Glomerular endothelial cell (primary cell): ENCODE measurements around the gene ZNF497. TPM values are rescaled to one million over a fixed set of nuclear protein-coding genes. Genes with fewer than 3 reads are reported as not detected.
A peak's percentile ranks its signal among the peaks of the same experiment; 100 is the strongest.
"Not testable (repeated sequence)": the region's sequence is repeated elsewhere in the genome, so short reads cannot be mapped to it uniquely, and the experiment has no call there.

Experiments
- DNase-seq: peaks from one replicate; pipeline ENCODE4 v3.0.0-alpha.2; 2011; ENCODE audit warnings: low read depth, low spot score; ENCODE audit errors: extremely low read depth
- total RNA-seq: library from RNA; depleted of rRNA; stranded (reverse); fragments of >200 nt; gene quantifications from 2 replicates; pipeline ENCODE4 v1.2.3, GENCODE V29; 2015

Gene ZNF497
- 0.58 and 1.2 TPM in 2 replicates for total RNA-seq

DNA sequence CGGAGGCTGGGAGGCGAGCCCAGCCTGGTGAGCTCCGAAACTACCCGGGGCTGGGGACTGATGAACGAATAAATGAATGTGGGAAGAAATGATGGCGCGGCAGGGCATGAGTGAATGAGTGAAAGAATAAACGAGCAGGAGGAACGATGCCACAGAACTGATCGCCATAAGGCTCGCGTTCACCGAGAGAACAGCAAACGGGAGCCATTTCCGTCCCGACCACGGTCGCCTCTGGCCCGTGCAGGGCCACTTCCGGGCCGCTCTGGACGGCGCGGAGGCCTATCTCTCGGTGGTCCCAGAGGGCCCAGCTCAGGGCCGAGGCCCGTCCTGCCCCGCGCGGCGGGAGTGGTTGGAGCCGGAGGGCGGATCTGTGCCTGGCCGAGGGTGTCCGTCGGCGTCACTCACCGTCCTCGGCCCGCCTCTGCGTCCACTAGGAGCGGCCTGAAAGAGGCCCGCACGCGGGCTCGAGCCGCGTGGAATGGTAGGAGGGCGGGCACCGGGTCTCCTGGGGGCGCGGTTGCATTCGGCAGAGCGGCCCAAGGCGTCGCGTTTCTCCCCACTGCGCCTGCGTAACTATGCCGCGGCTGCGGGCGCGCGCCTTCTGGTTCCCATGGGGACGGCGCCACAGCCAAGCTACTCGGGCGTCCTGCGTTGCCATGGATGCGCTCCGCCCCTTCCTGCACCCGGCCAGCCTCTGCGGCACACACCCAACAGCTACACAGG is at the start of gene ZNF497:
Gene ZNF497, minus strand, starts transcription at position 480 of the 723 bp plus-strand sequence. CDS start 5,116 bp downstream, outside the sequence.
- peak; percentile 50 for DNase-seq

DNA sequence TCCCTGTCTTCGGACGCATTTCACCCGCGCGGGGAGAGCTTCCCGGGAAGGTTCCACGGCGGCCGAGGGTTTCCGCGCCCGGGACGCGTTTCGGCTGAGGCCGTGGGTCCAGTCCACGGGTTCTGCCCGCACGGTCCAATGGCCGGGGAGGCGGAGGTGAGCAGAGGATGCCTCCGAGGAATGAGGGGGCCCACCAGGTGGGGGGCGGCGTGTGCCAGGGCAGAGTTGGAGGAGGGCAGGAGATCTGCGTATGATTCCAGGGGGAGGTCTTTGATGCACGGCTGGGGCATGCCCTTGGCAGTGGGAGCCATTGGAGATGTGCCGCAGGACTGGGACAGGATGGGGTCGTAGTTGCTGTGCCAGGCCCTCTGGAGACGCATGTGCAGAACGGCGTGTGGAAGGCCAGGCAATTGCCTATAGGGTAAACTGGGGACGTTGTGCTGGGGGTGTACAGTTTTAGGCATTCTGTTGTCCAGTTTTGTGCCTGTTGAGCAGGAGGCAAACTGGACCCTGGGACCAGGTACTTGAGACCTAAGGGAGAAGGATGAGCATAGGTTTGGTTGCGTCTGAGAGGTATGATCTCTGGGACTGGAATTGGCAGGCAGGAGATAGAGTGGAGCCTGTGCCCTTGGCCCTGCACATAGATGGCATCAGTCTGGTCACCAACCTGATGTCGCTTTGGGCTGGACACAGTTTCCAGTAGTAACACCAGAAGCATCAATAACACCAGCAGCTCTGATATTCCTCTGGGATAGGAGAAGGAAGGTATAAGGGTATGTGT is 46.6 kb upstream of the ZNF497 start:
- no peak for DNase-seq

DNA sequence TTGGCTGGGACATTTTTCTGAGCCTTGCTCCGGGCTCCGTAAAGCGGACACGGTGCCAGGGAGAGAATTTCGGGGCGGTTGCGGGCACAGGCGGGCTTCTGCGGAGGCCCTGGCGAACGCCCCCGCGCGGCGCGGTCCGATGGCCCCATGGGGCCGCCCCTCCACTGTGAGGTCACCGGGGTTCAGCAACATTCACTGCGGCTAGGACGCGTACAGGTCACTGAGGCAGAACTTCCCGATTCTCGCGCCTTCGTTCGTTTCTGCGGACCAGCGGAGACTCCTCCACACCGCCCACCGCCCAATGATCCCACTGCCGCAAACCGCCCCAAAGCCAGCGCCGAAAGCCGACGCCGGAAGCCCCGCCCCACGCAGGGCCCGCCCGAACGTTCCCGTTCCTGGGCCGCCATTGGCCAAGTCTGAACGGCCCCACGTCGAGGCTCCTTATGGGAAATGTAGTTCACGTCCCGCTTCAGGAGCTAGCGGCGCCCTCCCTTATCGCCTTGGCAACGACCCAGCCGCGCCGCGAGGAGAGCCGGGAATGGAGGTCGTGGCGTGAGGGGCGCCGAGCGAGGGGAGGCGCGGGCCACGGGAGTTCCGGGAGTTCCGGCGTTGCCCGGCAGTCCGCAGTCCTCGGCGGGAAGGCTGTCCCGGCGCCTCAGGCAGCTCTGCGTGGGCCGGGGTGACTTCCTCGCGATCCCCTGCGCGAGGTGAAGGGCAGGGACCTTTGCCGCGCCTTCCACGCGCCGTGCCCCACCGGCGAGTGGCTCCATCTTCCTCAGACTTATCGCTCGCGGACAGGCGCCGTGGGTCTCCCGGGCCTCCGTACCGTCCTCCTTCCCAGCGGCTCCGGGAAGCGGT is 45.8 kb upstream of the ZNF497 start, which contains the start of gene ZNF584:
Gene ZNF584, plus strand, starts transcription at position 498 of the 858 bp plus-strand sequence. CDS start 499 bp downstream, outside the sequence.
- DNase-seq = peak; percentile 55

DNA sequence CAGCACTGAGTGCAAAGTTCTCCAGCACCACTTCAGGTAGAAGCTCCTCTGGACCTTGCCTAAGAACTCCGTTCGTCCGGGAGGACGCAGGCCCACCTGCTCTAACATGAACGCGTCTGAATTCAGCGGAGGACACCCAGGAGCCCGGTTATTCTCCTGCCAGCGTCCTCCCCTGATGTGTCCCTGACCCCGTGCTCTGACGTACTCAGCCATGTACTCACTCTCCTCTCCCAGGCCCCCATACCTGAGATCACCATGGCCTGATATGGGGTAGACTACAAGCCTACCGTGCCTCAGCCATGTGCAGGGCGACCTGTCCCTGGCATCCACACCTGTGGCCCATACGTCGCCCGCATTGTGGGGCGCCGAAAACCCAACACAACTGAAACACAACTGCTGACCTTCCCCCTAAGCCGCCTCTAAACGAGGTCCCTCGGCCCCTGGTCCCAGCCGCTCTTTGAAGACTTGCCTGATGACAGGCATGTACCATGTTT is 45.2 kb upstream of the ZNF497 start:
- no peak for DNase-seq

DNA sequence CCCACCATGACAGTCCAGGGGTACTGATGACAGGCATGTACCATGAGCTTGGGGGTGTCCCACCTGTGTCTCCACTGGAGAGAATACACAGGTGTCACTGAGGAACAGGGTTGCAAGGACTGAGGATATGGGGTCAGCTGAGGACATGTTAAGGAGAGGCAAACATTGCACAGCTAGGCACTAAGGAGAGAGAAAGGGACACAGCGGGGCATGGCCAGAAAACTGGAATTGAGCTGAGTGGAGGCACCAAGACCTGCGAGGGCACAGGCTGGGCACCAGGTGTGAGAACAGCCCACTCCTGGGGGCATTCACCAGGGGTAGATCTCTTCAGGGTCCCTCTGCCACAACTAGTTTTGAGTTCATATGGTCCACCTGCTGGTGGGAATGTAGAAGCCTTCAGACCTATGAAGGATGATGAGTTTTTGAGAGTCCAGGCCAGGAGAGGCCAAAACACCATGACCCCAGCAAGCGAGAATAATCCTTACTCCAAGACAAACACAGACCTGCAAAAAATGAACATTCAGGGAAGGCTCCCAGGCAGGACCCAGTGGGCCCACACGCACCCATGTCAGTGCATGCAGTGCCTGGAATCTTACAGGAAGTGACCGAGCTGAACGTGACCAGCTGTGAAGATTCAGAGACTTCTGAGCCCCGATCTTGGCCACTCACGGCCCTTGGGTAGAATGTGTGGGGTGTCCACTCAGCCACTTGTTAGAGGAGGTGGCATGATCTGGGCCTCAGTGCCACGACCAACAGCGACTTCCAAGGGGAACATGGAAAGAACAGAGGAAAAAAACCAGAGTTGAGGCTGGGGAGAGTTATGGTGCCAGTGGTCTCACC is 44.5 kb upstream of the ZNF497 start:
- no peak for DNase-seq

DNA sequence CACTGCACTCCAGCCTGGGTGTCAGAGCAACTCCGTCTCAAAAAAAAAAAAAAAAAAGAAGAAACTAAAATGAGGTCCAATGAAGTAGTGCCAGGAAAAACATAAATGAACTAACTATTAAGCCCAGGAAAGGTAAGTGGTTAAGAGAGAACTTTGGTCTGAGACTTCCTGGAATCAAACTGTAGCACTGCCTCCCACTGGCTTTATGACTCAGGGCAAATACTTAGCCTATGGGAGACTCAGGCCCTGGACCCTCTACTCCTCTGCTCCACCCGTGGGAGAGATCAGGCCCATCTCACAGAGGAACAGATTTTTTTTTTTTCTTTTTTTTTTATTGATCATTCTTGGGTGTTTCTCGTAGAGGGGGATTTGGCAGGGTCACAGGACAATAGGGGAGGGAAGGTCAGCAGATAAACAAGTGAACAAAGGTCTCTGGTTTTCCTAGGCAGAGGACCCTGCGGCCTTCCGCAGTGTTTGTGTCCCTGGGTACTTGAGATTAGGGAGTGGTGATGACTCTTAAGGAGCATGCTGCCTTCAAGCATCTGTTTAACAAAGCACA is 41.4 kb upstream of the ZNF497 start:
- not testable (repeated sequence) for DNase-seq

DNA sequence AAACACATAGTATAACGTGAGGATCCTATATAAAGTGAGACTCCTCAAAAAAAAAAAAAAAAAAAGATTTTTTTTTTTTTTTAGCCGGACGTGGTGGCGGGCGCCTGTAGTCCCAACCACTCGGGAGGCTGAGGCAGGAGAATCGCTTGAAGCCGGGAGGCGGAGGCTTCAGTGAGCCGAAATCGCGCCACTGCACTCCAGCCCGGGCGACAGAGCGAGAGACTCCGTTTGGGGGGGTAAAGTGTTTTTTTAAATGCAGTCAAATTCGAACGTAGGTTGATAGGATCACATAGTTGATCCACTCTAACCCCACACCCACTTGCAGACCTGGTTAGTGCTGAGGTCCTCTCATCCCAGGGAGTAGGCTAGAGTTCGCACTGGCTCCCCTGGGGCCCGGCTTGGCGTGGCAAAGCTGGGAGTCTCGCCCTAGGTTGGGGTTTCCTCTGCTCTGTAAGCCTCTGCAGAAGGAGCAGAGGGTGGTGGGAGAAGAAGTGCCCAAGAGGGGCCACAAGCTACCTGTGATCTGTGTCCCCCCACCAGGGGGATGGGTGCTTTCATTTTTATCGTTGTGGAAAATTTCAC is 39.4 kb upstream of the ZNF497 start:
- no peak for DNase-seq

DNA sequence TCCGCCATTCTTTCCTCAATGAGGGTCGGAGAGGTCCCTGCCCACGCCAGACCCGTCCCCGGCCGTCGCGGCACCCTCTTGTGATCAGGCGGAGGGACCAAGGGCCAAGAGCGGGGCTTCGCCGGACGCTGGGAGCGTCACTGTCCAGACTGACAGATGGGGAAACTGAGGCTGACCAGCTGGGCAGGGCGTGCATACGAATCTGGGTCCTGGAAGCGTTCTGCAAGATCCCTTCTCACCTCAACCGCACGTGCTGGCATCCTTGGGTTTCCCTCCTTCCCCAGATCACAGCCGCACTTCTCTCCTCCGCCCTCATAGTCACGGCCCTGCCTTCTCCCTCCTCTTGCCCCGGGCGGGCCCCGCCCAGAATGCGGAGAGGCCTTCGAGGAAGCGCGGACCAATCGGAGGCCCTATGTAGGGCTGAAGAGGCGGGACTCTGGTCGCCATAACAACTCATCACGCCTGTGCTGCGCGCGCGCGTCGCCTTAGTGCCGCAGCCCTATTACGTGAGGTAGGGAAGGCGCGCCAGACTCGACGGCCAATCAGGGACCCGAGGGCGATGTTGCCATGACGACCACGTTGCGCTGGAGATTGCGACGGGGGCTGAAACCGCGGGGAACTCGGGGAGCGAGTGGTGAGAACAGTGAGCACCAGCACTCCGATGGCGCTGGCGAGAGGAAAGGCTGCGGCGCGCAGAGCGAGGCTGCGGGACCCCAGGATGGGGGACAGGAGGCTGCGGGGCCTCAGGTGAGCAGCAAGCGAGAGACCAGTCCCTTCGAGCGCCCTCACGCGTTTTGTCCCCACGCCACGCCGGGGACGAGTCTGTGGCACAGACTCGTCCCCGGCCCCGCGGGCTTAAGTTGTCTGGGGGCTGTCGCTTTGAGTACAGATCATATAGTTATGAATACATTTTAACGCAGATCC is 38.6 kb upstream of the ZNF497 start:
- peak; percentile 87 for DNase-seq

DNA sequence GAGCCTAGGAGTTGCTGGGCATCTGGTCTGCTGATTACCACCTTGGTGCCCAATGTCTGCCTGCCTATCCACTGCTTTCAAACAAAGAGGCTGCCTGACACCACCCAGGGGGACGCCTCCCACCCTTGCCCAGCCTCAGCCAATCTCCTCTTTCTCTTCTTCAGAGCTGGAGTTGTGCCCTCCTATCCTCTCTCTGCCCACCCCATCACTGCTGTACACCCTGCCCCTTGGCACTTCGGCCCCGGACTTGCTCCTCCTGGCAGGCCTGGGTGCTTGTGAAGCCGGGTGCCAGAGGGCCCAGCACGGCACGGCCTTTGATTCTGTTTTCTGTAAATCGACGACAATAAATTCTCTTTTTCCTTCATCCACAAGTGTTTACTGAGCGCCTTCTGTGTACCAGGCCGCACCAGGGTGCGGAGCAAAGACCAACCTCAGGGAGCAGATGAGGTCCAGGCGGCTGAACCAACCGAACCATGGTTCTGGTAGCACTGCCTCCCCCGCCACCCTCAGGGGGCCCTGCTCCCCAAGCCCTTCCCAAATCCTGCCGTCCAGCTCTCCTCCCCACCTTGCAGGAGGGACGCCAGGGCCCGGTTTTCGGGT is 37.9 kb upstream of the ZNF497 start:
- DNase-seq = no peak

DNA sequence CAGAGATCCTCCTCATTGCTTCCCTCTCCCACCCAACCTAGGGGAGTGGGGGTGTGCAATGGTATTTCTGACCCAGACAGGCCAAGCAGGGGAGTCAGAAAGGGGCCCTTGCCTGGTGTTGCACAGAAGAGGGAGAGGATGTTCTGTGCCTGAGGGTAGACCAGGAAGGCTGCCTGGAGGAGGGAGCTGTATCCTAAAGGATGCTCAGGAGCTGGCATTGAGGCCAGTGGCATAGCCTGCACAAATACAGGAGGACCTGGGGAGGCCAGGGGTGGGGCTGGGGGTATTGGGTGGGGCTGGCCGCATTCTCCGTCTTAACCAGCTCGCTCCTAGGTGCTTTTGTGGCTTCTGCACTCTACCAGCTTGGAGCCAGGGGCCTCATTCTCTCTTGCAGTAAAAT is 37.4 kb upstream of the ZNF497 start:
- no peak for DNase-seq

DNA sequence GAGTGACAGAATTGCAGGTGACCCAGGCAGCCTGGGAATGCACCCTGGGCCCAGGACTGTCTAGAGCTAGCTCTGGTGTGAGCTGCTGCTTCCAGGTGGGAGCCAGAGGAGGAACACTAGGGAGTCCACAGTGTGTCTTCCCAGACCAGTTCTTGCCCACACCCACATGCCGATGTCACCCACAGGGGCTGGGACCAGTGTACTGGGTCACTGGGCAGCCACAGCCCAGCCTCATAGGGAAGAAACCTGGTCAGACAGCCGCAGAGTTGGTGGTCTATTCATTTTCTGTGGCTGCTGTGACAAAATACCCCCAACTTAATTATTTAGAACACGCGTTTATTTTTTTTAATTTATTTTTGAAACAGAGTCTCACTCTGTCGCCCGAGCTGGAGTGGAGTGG is 36.0 kb upstream of the ZNF497 start:
- no peak for DNase-seq

DNA sequence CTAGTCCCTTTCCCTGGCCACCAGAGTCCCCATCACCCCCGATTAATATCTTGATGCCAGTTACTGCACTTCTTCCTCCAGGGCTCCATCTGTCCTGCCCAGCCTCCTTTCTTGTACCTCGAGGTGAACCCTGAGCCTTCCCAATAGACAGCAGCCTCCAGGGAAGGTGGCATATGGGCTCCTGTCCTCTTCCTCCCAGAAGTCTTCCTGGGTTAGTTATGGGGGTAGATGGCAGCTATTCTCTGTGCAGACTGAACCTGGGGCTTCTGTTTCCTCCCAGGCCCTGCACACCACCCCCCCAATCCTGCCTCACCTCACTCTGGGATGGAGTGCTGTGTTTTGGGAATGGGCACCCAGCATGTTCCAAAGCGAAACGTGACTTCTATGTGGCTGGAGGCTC is 35.5 kb upstream of the ZNF497 start:
- DNase-seq = no peak

DNA sequence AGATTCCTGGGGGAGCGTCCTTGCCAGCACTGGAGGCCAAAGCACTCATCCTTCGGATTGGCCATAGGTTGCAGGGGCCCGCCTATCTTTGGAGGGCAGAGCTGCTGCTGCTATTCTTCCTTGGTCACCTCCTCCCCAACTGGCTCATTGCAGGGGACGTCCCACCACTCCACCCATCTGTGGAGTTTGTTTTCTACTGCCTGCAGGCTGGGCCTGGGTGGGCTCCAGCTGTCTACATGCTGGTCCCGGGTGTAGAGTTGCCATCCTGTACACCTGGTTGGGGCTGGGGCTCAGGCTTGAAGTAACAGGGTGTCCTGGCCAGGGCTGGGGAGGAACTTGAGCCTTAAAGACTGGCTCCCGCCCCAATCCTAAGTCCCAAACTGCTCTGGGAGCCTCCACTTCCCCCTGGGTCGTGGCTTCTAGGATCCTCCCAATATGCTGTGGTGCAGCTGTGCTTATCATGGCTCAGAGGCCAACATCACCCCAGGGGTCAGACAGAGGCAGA is 35.0 kb upstream of the ZNF497 start:
- no peak for DNase-seq

DNA sequence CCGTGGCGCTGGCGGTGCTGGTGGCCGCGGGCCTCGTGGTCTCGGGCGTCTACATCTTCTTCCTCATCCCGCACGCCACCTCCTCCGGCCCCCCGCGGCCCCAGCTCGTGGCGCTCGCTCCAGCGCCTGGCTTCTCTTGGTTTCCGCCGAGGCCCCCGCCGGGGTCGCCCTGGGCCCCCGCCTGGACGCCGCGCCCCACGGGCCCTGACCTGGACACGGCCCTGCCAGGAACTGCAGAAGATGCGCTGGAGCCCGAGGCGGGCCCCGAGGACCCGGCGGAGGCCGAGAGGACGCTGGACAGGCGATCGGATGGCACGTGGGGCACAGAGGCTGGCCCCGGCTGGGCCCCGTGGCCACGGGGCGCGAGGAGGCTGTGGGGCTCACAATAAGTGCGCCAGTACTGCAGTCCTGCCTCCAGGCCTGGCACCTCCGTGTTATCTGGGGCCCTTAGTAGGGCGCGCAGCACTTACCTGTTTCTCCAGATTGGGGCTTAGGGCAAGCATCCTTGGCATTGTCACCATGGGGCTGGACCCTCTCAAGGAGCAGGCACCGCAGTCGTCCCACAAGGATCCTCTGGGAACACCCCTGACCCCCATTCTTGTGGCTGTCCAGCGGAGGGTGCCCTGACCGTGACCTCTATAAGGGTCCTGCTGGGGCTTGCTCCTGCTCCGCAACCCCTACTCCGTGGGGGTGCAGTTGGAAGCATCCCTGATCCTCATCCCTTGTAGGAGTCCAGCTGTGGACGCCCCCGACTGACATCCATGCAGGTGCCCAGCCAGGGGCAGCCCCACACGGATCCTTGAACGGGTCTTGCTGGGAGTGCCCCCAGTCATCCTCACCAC is 34.4 kb upstream of the ZNF497 start:
- no peak for DNase-seq

DNA sequence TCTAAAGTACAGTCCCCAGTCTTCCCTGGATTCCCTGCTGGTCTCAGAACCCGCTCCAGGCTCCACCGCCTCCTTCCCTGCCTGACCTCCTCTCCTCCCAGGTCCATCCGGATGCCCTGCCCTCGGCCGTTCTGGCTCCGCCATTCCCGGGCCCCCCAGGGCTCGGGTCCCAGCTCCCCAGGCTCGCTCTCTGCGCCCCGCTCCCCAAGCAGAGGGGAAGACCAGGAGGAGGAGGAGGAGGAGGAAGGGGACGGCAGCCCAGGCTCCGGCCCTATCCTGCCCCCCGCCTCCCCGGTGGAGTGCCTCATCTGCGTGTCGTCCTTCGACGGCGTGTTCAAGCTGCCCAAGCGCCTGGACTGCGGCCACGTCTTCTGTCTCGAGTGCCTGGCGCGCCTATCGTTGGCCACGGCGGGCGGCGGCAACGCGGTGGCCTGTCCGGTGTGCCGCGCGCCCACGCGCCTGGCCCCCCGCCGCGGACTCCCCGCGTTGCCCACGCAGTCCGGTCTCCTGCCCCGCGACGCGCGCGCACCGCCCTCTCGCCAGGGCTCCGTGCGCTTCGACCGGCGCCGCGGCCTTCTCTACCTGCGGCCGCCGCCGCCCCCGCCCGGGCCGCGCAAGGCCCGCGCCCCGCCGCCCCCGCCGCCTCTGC is 33.6 kb upstream of the ZNF497 start:
- DNase-seq = no peak
